Measurements from ENCODE around the gene HRH3. TPM values are rescaled to one million over a fixed set of nuclear protein-coding genes. Genes with fewer than 3 reads are reported as not detected.
A peak's percentile ranks its signal among the peaks of the same experiment; 100 is the strongest.

HRH3 gene
- total RNA-seq, 2 donors from 2014 or later, result 0.44 TPM; not detected in 1

- Histone ChIP-seq H3K9ac (ENCODE audit: extremely low read depth, low read length, poor library complexity, severe bottlenecking) (no peak overlapping the region), H3K9me3 (ENCODE audit: control insufficient read depth, low read length) (no peaks in the 10 kb centered on the region), H3K27me3 (ENCODE audit: control insufficient read depth, insufficient read depth, low read length, poor library complexity, severe bottlenecking) (no peaks in the 10 kb centered on the region), H3K27ac (ENCODE audit: low read depth, low read length) (no peak overlapping the region), H3K4me3 (ENCODE audit: low read length) (no peak overlapping the region), H3K4me1 (ENCODE audit: control insufficient read depth, insufficient read depth, low read length) (no peaks in the 10 kb centered on the region), H3K36me3 (ENCODE audit: control insufficient read depth, insufficient read depth, low read length) (peaks cover 16% of the 10 kb centered on the region)
- DNase-seq, result no peak
- Mint-ChIP-seq H3K4me3 (no peak overlapping the region), H3K9me3 (no peaks in the 10 kb centered on the region), H3K27ac (no peak overlapping the region), H3K27me3 (ENCODE audit: insufficient read depth) (no peaks in the 10 kb centered on the region), H3K36me3 (ENCODE audit: low read depth) (peaks cover 23% of the 10 kb centered on the region), H3K4me1 (no peaks in the 10 kb centered on the region)
- TF ChIP-seq CTCF (conservative IDR thresholded peaks at IDR 0.05), result no peak
- 95 to 97% methylated on average over 20 to 26 of the region's 26 CpGs for WGBS, 2 experiments (ENCODE audit: insufficient coverage in 1 of 2, insufficient read length in 1 of 2)
Observed at GRCh38 chr20:62252342-62252966, 32.4 kb upstream of the HRH3 start.

GRCh38 chr20:62248890-62249560 lies 28.9 kb upstream of the HRH3 start:
- H3K27ac ChIP-seq (ENCODE audit: low read depth, low read length), result no peak overlapping the region
- Mint-ChIP-seq H3K9me3 (no peaks in the 10 kb centered on the region), H3K27ac (no peak overlapping the region), H3K27me3 (ENCODE audit: insufficient read depth) (no peaks in the 10 kb centered on the region), H3K36me3 (ENCODE audit: low read depth) (peaks cover 7% of the 10 kb centered on the region), H3K4me3 (no peak overlapping the region), H3K4me1 (peaks cover 4% of the 10 kb centered on the region)
- no peaks in the 10 kb centered on the region for H3K27me3 ChIP-seq (ENCODE audit: control insufficient read depth, insufficient read depth, low read length, poor library complexity, severe bottlenecking)
- H3K36me3 ChIP-seq (ENCODE audit: control insufficient read depth, insufficient read depth, low read length), result peaks cover 6% of the 10 kb centered on the region
- H3K9ac ChIP-seq (ENCODE audit: extremely low read depth, low read length, poor library complexity, severe bottlenecking), result no peak overlapping the region
- 95 to 96% methylated on average over 6 of the region's 6 CpGs for WGBS, 2 experiments (ENCODE audit: insufficient coverage in 1 of 2, insufficient read length in 1 of 2)
- no peaks in the 10 kb centered on the region for H3K4me1 ChIP-seq (ENCODE audit: control insufficient read depth, insufficient read depth, low read length)
- no peak for DNase-seq
- no peaks in the 10 kb centered on the region for H3K9me3 ChIP-seq (ENCODE audit: control insufficient read depth, low read length)
- no peak overlapping the region for H3K4me3 ChIP-seq (ENCODE audit: low read length)
- no peak for TF ChIP-seq CTCF (conservative IDR thresholded peaks at IDR 0.05)

- peak overlapping the region; percentile 70 for H3K27ac Mint-ChIP-seq
- no peak for TF ChIP-seq CTCF (conservative IDR thresholded peaks at IDR 0.05)
- Histone ChIP-seq H3K4me1 (ENCODE audit: control insufficient read depth, insufficient read depth, low read length) (no peaks in the 10 kb centered on the region), H3K36me3 (ENCODE audit: control insufficient read depth, insufficient read depth, low read length) (peaks cover 4% of the 10 kb centered on the region), H3K27me3 (ENCODE audit: control insufficient read depth, insufficient read depth, low read length, poor library complexity, severe bottlenecking) (no peaks in the 10 kb centered on the region), H3K27ac (ENCODE audit: low read depth, low read length) (no peak overlapping the region), H3K9me3 (ENCODE audit: control insufficient read depth, low read length) (no peaks in the 10 kb centered on the region), H3K4me3 (ENCODE audit: low read length) (no peak overlapping the region), H3K9ac (ENCODE audit: extremely low read depth, low read length, poor library complexity, severe bottlenecking) (no peak overlapping the region)
- WGBS, 2 experiments (ENCODE audit: insufficient coverage in 1 of 2, insufficient read length in 1 of 2), result 86 to 90% methylated on average over 22 of the region's 22 CpGs
- H3K36me3 Mint-ChIP-seq (ENCODE audit: low read depth), result peaks cover 12% of the 10 kb centered on the region
- no peak overlapping the region for H3K4me3 Mint-ChIP-seq
- no peaks in the 10 kb centered on the region for H3K27me3 Mint-ChIP-seq (ENCODE audit: insufficient read depth)
- DNase-seq, result no peak
- H3K4me1 Mint-ChIP-seq, result peaks cover 4% of the 10 kb centered on the region
- no peaks in the 10 kb centered on the region for H3K9me3 Mint-ChIP-seq
Observed at GRCh38 chr20:62246872-62247652, 27.0 kb upstream of the HRH3 start.
